ENCODE results near the gene PANK4. TPM values are rescaled to one million over a fixed set of nuclear protein-coding genes. Genes with fewer than 3 reads are reported as not detected.

The PANK4 gene
- polyA plus RNA-seq, 1 experiment: 17.1 TPM

DNA sequence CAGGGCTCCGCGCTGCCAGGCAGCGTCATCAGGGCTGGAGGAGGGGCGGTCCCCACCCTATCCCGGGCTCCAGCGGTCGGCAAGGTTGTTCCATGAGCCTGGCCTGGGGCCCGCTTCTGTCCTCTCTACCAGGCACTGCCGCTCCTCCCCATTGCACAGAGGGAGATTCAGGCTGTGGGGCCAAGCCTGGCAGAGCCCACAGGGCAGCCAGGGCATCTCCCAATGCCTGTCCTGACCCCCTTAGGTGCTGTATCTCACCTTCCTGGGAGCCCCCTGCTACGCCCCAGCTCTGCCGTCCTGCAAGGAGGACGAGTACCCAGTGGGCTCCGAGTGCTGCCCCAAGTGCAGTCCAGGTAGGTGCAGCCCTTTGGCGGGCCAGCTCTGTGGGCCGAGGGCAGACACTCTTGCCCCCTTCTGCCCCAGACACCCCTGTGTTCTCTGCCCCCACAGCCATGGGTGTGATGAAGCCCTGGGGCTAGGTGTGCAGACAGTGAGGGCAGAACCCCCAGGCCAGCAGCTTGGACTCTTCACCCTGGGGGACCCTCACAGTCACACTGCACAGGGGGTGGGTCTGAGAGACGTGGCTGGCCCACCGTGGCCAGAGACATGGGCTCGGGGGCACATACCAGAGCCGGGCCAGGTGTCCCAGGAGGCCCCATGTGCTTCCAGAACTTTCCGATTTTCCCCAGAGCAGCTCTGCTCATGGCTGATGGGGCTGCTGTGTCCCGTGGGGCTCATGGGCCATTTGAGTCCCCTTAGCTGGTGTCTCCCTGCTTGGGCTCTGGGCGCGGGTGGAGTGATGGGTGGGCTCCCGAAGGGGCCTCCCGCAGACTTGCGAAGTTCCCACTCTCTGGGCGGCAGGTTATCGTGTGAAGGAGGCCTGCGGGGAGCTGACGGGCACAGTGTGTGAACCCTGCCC is 31.3 kb upstream of the PANK4 start:
- ChIA-PET CTCF (interaction anchor here (1.2 to 3.2 kb wide), 4 partner anchors 11 to 363 kb away, joined by 3 to 28 read pairs (median 5); partner anchors contain the start of gene FAAP20), POLR2A (no interaction called here)
- H3K4me3 ChIP-seq (ENCODE audit: low read depth, low read length): no peak overlapping the region

DNA sequence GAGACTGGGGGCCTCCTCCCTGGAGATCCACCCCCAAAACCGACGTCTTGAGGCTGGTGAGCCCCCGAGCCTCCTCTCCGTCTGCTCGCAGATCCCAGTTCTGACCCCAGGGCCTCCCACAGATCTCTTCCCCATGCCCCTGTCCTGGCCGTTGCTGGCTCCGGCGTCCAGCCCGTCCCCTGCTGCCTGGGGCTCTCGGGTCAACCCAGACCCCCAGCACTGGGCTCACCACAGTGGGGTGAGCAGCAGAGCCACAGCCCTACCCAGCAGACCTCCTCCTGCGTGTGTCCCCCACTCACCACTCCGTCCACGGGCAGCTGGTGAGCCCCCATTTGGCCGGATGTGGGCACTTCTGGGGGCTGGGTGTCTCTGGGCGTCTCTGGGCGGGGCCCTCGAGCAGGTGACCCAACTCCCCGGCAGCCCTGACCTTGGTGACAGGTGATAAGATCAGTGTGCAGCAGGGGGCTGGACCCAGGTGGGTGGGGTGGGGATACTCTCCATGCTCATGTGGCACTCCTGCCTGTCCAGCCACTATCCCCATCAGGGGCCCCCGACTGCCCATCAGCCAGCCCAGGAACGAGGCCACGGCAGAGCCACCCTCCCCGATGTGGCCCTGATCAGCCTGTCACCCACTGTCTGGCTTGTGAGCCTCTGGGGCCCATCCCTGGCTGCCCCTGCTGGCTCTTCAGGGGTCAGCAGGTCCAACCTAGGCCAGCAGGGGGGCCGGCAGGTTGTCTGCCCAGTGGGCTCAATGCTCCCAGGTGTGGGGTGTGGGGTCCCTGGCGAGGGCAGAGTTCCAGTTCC is 30.5 kb upstream of the PANK4 start:
- no peak for DNase-seq (ENCODE audit: low read depth)
- ChIA-PET POLR2A (no interaction called here), CTCF (interaction anchor here (1.4 to 3.2 kb wide), 5 partner anchors 8 to 362 kb away, joined by 3 to 28 read pairs (median 4); partner anchors contain the start of gene FAAP20)
- TF ChIP-seq, protein P1, sequence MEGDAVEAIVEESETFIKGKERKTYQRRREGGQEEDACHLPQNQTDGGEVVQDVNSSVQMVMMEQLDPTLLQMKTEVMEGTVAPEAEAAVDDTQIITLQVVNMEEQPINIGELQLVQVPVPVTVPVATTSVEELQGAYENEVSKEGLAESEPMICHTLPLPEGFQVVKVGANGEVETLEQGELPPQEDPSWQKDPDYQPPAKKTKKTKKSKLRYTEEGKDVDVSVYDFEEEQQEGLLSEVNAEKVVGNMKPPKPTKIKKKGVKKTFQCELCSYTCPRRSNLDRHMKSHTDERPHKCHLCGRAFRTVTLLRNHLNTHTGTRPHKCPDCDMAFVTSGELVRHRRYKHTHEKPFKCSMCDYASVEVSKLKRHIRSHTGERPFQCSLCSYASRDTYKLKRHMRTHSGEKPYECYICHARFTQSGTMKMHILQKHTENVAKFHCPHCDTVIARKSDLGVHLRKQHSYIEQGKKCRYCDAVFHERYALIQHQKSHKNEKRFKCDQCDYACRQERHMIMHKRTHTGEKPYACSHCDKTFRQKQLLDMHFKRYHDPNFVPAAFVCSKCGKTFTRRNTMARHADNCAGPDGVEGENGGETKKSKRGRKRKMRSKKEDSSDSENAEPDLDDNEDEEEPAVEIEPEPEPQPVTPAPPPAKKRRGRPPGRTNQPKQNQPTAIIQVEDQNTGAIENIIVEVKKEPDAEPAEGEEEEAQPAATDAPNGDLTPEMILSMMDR (IDR thresholded peaks at IDR 0.05; ENCODE audit: insufficient read depth, low read depth, low read length): no peak
- Histone ChIP-seq H3K4me3 (ENCODE audit: low read depth, low read length) (peak overlapping the region; percentile 56), H3K36me3 (ENCODE audit: control insufficient read depth, insufficient read depth, low read length) (no peaks in the 10 kb centered on the region; the same call in 1 of the 2 replicates), H3K27me3 (ENCODE audit: control insufficient read depth, insufficient read depth, low read length) (no peaks in the 10 kb centered on the region)

More for the DNA sequence above, 31.3 kb upstream of the PANK4 start:
- no peak for DNase-seq (ENCODE audit: low read depth)
- Histone ChIP-seq H3K36me3 (ENCODE audit: control insufficient read depth, insufficient read depth, low read length) (no peaks in the 10 kb centered on the region; the same call in 1 of the 2 replicates), H3K27me3 (ENCODE audit: control insufficient read depth, insufficient read depth, low read length) (no peaks in the 10 kb centered on the region)
- TF ChIP-seq, protein P1 (IDR thresholded peaks at IDR 0.05; ENCODE audit: insufficient read depth, low read depth, low read length): no peak

DNA sequence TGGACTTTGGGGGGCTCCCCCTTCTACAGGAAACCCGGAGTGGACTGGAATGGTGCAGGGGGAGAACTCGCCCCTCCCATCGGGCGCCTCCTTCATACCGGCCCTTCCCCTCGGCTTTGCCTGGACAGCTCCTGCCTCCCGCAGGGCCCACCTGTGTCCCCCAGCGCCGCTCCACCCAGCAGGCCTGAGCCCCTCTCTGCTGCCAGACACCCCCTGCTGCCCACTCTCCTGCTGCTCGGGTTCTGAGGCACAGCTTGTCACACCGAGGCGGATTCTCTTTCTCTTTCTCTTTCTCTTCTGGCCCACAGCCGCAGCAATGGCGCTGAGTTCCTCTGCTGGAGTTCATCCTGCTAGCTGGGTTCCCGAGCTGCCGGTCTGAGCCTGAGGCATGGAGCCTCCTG is 29.9 kb upstream of the PANK4 start, which contains the start of gene TNFRSF14:
Gene TNFRSF14 (plus strand): TSS at position 95 of the 401 bp plus-strand sequence. CDS start 294 bp downstream, at position 389.
- Histone ChIP-seq H3K36me3 (ENCODE audit: control insufficient read depth, insufficient read depth, low read length) (no peaks in the 10 kb centered on the region; the same call in 1 of the 2 replicates), H3K27me3 (ENCODE audit: control insufficient read depth, insufficient read depth, low read length) (no peaks in the 10 kb centered on the region), H3K4me3 (ENCODE audit: low read depth, low read length) (peak within 1 kb of the TSS; percentile 56)
- ChIA-PET CTCF (interaction anchor here (1.4 to 3.2 kb wide), 5 partner anchors 9 to 362 kb away, joined by 3 to 28 read pairs (median 4); partner anchors contain the start of gene FAAP20), POLR2A (no interaction called here)
- DNase-seq (ENCODE audit: low read depth): no peak
- TF ChIP-seq, protein P1 (IDR thresholded peaks at IDR 0.05; ENCODE audit: insufficient read depth, low read depth, low read length): peak; percentile 28

DNA sequence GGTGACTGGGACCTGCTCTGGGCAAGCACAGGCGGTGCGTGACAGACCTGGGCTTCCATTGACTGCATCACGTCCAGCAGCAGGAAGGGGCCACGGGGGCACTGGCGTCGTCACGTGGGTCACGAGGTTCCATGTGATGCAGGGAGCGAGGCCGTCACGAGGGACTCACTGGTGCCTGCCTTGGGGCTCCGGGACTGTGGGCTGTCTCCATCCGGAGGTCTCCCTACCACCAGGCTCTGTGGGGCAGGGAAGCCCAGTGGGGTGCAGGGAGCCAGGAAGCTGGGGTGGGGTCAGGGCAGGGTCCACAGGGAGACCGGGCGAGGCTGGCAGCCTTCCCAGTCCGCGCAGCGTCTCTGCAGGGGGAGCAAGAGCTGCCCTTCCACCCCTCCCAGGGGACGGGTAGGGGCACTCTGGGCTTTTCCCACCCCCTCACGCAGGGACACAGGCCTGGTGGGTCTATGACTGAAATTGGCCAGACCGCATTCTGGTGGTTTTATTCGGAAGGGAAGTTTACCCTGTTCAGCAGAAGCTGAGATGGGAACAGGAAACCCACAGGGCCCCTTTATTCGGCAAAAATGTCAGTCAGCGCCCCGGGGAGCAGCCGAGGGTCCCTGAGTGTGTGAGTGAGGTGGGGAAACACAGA is 29.4 kb upstream of the PANK4 start:
- TF ChIP-seq, protein P1 (IDR thresholded peaks at IDR 0.05; ENCODE audit: insufficient read depth, low read depth, low read length): no peak
- peak overlapping the region; percentile 56 for H3K4me3 ChIP-seq (ENCODE audit: low read depth, low read length)
- CTCF ChIA-PET: interaction anchor here (1.4 to 3.2 kb wide), 5 partner anchors 9 to 361 kb away, joined by 3 to 28 read pairs (median 4); partner anchors contain the start of gene FAAP20
- POLR2A ChIA-PET: no interaction called here
- no peaks in the 10 kb centered on the region; the same call in 1 of the 2 replicates for H3K36me3 ChIP-seq (ENCODE audit: control insufficient read depth, insufficient read depth, low read length)
- no peaks in the 10 kb centered on the region for H3K27me3 ChIP-seq (ENCODE audit: control insufficient read depth, insufficient read depth, low read length)
- no peak for DNase-seq (ENCODE audit: low read depth)

Data from BJ (cell line).